Testis (tissue), 2 donors: ENCODE data around the gene ALPG.

ENCODE experiments used
- POLR2A ChIP-seq: fragments of 450-650 bp; IDR thresholded peaks from one replicate; pipeline ENCODE4 v1.6.1; 2017; ENCODE audit warnings: antibody characterized with exemption, mild to moderate bottlenecking, moderate library complexity
- TF ChIP-seq, protein P1 (sequence below), 3 experiments: fragments of 450-650 bp in 2 of 3; fragments of 200-600 bp in 1 of 3; sonication (generic) in 1 of 3; IDR thresholded peaks; one replicate each; pipeline ENCODE4 v1.5.1; 2016 to 2019; ENCODE audit warnings: antibody characterized with exemption in 3 of 3, mild to moderate bottlenecking in 2 of 3, moderate library complexity in 1 of 3

DNA sequence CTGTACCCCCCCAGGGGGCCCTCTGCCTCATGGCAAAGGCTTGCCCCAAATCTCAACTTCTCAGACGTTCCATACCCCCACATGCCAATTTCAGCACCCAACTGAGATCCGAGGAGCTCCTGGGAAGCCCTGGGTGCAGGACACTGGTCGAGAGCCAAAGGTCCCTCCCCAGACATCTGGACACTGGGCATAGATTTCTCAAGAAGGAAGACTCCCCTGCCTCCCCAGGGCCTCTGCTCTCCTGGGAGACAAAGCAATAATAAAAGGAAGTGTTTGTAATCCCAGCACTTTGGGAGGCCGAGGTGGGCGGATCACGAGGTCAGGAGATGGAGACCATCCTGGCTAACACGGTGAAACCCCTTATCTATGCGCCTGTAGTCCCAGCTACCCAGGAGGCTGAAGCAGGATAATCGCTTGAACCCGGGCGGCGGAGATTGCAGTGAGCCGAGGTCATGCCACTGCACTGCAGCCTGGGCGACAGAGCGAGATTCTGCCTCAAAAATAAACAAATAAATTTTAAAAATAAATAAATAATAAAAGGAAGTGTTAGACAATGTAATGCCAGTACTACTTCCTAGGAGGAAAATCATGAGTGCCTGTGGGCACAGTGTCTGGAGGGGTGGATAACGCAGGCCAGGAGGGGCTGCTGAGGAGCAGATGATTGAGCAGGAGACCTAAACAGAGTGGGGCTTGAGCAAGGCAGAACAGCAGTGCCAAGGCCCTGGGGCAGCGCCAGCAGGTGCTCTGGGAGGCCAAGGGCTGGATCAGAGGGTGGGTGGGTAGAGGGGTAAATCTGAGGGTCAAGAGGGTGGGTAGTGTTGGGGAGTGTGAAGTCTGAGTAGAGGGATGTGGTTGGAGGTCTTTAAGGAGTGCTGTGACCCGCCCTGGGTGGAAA lies 24.1 kb upstream of the ALPG start:
- TF ChIP-seq, protein P1, sequence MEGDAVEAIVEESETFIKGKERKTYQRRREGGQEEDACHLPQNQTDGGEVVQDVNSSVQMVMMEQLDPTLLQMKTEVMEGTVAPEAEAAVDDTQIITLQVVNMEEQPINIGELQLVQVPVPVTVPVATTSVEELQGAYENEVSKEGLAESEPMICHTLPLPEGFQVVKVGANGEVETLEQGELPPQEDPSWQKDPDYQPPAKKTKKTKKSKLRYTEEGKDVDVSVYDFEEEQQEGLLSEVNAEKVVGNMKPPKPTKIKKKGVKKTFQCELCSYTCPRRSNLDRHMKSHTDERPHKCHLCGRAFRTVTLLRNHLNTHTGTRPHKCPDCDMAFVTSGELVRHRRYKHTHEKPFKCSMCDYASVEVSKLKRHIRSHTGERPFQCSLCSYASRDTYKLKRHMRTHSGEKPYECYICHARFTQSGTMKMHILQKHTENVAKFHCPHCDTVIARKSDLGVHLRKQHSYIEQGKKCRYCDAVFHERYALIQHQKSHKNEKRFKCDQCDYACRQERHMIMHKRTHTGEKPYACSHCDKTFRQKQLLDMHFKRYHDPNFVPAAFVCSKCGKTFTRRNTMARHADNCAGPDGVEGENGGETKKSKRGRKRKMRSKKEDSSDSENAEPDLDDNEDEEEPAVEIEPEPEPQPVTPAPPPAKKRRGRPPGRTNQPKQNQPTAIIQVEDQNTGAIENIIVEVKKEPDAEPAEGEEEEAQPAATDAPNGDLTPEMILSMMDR (IDR thresholded peaks at IDR 0.05): no peak
- no peak for TF ChIP-seq POLR2A
